ENCODE data around the gene PMVK.

The PMVK gene

DNA sequence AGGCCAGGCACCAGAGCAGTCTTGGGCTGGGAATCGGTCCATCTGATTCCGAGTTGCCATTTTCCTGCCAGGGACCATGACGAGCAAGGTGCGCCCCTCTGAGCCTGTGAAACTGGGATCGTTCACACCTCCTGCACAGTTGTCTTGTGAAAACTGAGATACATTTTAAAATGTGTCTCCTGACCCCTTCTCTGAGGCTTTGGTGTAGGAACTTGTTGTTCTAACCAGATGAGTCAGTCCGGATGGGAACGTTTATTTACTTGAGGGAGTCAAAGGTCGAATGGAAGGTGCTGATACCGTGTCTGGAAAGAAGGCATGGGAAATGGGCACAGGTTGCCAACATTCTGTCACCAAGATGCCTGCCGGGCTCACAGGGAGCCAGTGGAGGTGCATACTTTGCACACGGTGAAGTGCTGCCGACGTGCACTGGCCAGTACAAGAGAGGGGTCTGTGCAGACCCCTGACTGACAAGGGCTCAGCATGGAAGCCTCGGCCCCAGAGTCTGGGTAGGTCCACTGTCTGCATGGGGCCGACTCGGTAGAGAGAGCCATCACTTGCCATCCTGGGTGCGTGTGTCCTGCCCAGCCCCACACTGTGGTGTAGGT is 59.0 kb downstream of the PMVK start:
- DNase-seq (ENCODE audit: low read depth), result no peak

DNA sequence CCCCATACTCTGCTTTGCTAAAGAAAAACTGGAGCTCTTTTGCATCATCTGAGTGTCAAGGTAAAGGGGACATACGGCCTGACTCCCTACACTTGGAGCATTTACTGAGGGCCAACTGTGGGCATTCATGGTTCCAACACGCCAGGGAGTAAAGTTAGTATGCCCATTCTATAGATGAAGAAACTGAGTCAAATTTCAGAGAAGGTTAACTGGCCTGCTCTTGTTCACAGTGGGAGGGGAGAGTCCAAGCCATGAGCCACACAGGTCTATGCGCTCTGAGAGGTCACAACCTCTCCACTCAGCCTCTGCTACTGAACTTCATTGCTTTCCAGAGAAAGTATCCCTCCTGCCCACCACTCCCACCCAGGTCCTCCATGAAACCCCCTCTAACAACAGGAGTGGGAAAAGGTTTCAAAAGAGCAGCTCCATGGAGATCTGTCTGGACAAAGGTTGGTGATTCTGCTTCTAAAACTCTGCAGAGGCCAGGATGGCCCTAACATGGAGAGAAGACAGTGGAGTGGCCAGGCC is 59.6 kb downstream of the PMVK start:
- no peak for DNase-seq (ENCODE audit: low read depth)

Data from activated T-cell treated with anti-CD3 and anti-CD28 coated beads for 48 hours (primary cell).